ENCODE data around the gene SLC34A3. TPM values are rescaled to one million over a fixed set of nuclear protein-coding genes. Genes with fewer than 3 reads are reported as not detected.

SLC34A3 gene
- total RNA-seq, 1 donor from 2014 or later: not detected

DNA sequence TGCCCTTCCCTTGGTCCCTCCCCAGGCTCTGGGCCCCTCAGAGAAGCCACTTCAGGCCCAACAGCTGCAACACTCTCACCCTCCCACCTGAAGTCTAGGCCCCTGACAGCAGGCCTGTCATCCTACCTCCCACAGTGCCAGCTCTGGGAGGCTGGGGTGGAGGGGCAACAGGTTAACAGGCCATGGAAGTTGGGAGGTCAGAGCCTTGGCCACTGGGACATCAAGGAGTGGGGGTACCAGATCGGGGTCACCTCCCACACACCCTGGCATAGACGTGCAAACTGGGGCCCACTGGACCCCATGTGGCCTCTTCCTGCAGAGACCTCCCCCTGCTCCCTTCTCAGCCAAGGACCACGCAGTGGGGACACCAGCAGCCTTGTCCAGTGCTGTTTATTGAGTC lies 39.5 kb upstream of the SLC34A3 start:
- no peak overlapping the region for H3K4me3 ChIP-seq (ENCODE audit: low read depth, low read length)
- TF ChIP-seq, protein P1, sequence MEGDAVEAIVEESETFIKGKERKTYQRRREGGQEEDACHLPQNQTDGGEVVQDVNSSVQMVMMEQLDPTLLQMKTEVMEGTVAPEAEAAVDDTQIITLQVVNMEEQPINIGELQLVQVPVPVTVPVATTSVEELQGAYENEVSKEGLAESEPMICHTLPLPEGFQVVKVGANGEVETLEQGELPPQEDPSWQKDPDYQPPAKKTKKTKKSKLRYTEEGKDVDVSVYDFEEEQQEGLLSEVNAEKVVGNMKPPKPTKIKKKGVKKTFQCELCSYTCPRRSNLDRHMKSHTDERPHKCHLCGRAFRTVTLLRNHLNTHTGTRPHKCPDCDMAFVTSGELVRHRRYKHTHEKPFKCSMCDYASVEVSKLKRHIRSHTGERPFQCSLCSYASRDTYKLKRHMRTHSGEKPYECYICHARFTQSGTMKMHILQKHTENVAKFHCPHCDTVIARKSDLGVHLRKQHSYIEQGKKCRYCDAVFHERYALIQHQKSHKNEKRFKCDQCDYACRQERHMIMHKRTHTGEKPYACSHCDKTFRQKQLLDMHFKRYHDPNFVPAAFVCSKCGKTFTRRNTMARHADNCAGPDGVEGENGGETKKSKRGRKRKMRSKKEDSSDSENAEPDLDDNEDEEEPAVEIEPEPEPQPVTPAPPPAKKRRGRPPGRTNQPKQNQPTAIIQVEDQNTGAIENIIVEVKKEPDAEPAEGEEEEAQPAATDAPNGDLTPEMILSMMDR (conservative IDR thresholded peaks at IDR 0.05; ENCODE audit: low read depth, low read length): no peak
- no peak for DNase-seq (ENCODE audit: low read depth)

DNA sequence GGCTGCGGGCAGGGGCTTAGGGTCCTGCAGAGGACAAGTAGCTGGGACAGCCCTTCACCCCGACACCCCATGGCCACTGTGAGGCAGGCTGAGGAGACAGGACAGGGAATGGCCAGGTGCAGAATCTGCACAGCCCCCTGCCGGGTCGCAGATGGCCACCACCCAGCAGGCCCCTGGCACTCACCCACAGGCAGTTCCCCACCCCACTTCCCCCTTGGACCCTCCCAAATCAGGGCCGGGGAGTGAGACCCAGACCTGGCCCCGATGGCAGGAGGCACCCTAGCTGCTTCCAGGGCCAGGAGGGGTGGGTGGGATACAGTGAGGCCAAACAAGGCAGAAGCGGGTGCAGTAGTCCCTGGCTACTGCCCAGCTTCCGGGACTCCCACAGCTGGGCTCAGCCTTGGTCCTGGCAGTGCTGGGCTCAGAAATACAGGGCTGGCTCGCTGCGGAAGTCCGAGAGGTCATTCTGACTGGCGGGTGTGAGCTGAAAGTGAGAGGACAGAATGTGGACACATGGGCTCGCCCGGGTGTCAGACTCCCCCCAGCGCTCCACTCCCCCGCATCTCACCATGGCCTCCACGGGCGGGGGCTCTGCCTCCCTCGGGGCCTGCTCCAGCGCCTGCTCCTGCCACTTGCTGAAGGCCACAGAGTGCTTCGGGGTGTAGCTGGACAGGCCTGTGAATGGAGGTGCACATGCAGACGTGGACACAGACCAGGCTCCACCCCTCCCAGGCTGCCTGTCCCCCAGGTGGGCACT lies 38.8 kb upstream of the SLC34A3 start:
- H3K4me3 ChIP-seq (ENCODE audit: low read depth, low read length): no peak overlapping the region
- TF ChIP-seq, protein P1 (conservative IDR thresholded peaks at IDR 0.05; ENCODE audit: low read depth, low read length): no peak
- no peak for DNase-seq (ENCODE audit: low read depth)

- no peak overlapping the region for H3K4me3 ChIP-seq (ENCODE audit: low read depth, low read length)
- no peak for DNase-seq (ENCODE audit: low read depth)
- TF ChIP-seq, protein P1 (conservative IDR thresholded peaks at IDR 0.05; ENCODE audit: low read depth, low read length): no peak
Observed at GRCh38 chr9:137192448-137192780, 38.3 kb upstream of the SLC34A3 start.

DNA sequence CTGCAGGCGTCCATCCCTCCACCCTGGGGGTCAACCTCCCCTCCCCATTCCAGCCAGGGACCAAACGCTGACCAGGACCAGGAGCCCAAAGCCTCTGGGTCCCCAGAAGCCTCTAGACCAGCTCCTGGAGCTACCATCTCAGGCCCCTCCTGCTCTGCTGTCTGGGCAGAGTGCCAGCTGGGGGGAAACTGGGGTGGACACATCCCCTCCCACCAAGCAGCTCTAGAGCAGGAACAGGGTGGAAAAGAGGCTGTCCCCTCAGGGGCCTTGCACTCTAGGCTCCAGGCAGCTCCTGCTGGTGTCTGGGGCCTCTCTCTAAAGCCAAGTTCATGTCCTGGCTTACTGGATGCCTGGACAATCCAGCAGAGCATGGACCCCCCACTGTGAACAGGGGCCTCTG lies 37.8 kb upstream of the SLC34A3 start:
- DNase-seq (ENCODE audit: low read depth): no peak
- TF ChIP-seq, protein P1 (conservative IDR thresholded peaks at IDR 0.05; ENCODE audit: low read depth, low read length): no peak
- H3K4me3 ChIP-seq (ENCODE audit: low read depth, low read length): no peak overlapping the region

GRCh38 chr9:137193771-137194170 lies 36.9 kb upstream of the SLC34A3 start:
- no peak overlapping the region for H3K4me3 ChIP-seq (ENCODE audit: low read depth, low read length)
- no peak for DNase-seq (ENCODE audit: low read depth)
- TF ChIP-seq, protein P1 (conservative IDR thresholded peaks at IDR 0.05; ENCODE audit: low read depth, low read length): no peak

DNA sequence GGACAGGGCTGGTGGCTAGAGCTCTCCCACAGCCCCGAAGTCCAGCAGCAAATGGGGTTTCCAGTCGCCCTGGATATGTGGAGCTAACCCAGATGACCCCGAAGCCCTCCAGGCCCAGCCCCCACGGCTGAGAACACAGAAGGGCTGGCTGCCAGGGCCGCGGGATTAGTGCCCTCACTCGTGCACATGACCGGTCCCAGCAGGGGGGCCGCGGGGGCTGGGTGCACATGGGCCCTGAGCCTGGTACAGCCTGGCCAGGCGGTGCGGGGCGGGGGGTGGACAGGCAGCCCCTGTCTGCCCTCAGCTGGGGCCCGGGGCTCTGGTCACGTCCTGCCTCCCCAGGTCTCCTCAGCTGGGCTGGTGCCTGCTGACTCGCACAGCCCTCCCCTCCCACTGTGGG lies 36.3 kb upstream of the SLC34A3 start:
- no peak overlapping the region for H3K4me3 ChIP-seq (ENCODE audit: low read depth, low read length)
- no peak for DNase-seq (ENCODE audit: low read depth)
- TF ChIP-seq, protein P1 (conservative IDR thresholded peaks at IDR 0.05; ENCODE audit: low read depth, low read length): no peak

GRCh38 chr9:137194909-137195308 lies 35.8 kb upstream of the SLC34A3 start:
- TF ChIP-seq, protein P1 (conservative IDR thresholded peaks at IDR 0.05; ENCODE audit: low read depth, low read length): no peak
- no peak overlapping the region for H3K4me3 ChIP-seq (ENCODE audit: low read depth, low read length)
- no peak for DNase-seq (ENCODE audit: low read depth)
